Activated T-helper 1 cell treated with anti-CD3 and anti-CD28 coated beads, Interleukin-2, amount 50 U/mL, for 16 hours (primary cell): ENCODE data around the gene TMA7.
"Not testable (repeated sequence)": the region's sequence is repeated elsewhere in the genome, so short reads cannot be mapped to it uniquely, and the experiment has no call there.

ENCODE experiments used
- DNase-seq, 2 donors: peaks; one replicate each; pipeline ENCODE4 v3.0.0-alpha.2; 2020; ENCODE audit warnings: low read depth in 1 of 2, low spot score in 1 of 2

The TMA7 gene

GRCh38 chr3:48467110-48467454, 27.0 kb downstream of the TMA7 start:
- DNase-seq, result no peak

- no peak for DNase-seq
Measured at GRCh38 chr3:48467473-48468267, 27.6 kb downstream of the TMA7 start.

GRCh38 chr3:48468329-48468731, 28.3 kb downstream of the TMA7 start:
- DNase-seq, result no peak

- DNase-seq, result no peak
Measured at GRCh38 chr3:48469046-48469915, 29.2 kb downstream of the TMA7 start.

DNA sequence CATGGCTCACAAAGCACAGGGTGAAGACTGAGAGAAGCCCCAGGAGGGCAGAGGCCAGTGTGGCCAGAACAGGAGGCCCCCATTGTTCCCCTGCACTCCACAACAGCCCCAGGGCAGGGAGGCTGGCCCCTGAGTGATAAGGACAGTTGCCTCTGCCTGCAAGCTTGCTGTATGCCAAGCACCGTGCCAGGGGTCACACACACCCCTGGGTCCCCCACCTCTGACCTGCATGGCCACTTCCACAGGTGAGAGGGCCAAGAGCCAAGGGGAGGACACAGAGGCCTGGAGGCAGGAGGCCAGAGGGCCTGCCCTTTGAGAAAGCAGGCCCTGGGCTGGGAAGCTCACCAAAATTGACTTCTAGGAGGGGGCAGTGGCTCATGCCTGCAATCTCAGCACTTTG, 30.2 kb downstream of the TMA7 start:
- no peak for DNase-seq

GRCh38 chr3:48472673-48472922, 32.5 kb downstream of the TMA7 start:
- DNase-seq, result no peak

DNA sequence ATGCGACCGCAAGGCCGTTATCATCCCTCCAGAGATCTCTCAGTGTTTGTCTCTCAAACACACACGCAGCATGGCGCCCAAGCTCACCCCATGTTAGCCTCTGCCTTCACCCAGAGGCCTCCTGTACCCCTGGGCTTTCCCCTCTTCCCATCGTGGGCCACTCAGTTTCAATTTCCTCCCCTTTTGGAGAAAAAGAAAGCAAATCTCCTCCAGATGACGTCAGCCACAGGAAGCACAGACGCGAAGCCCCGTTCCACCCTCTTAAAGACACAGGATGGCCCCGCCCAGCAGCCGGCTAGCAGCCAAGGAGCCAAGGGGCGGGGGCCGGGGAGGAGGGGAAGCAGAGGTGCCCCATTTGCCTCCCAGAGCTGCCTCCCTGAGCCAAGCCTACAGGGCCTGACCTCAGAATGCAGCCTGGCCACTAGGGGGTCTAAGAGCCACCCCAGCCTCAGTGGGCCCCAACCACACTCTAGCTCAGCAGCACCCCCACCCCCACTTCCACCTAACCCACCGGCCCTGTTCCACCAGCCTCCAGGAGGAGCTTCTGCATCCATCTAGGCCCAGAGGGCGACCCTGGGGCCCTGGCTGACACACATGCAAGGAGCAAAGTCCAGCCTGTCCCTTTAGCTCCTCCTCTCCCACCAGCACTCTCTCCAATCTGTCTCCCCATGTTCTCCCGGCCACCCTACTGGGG, 33.0 kb downstream of the TMA7 start:
- peak; percentile 82 to 84 for DNase-seq

DNA sequence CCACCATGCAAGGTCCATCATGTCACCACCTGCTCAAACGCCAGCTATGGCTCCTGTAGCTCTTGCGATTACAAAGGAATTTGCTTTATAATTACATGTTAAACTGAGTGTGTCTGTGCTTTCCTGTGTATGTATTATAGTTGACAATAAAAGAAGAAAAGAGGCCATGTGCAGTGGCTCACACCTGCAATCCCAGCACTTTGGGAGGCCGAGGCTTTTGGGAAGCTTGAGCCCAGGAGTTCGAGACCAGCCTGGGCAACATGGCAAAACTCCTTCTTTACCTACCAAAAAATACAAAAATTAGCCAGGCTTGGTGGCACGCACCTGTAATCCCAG, 33.5 kb downstream of the TMA7 start:
- DNase-seq, result no peak

DNA sequence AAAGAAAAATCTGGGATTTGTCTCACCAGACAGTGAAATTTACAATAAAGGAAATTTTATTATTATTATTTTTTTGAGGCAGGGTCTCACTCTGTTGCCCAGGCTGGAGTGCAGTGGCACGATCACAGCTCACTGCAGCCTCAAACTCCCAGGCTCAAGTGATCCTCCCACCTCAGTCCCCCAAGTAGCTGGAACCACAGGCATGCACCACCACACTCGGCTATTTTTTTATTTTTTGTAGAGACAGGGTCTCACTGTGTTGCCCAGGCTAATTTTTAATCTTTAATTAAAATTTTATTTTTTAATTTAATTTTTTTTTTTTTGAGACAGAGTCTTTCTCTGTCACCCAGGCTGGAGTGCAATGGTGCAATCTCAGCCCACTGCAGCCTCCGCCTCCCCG, 34.0 kb downstream of the TMA7 start:
- not testable (repeated sequence) for DNase-seq

DNA sequence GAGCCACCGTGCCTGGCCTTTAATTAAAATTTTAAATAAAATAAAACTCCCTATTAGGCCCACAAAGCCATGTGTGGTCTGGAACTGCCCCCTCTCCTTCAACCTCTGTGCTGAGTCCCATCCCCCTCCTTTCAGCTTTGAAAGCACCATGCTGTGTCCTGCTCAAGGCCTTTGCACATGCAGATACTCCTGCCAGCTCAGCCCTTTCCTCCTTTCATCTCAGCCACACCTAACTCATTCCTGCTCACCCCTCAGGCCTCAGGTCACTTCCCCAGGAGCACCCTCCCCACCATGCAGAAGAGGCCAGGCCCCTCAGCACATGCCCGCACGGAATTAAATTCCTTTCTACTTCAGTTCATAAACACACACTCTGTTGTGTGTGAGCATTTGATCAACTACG, 34.6 kb downstream of the TMA7 start:
- no peak for DNase-seq

GRCh38 chr3:48475188-48475587, 35.1 kb downstream of the TMA7 start:
- DNase-seq, result no peak

GRCh38 chr3:48476426-48477053, 36.5 kb downstream of the TMA7 start:
- DNase-seq, result no peak

DNA sequence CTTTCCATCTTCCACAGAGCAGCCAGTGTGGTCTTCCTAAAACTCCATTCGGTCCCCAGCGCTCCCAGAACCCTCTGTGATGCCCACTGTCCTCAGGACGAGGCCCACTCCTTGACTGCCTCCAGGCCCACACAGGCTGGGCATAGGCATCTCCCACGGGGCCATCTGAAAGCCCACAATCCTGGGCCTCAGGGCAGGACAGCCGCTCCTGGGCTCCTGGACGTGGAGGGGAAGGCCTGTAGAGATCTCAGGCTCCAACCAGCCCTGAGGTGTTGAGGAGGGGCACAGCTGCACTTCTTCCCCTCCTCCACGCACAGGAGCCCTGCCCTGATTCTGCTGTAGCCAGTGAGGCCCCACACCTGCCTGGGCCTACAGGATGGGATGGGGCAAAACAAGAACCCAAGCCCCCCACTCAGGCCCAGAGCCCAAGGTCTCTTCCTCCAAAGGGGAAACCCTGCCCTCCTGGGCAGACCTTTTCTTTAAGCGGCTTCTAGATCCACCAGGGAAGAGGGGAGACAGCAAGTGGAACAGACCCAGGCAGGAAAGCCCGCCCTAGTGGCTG, 38.0 kb downstream of the TMA7 start:
- DNase-seq, result no peak

DNA sequence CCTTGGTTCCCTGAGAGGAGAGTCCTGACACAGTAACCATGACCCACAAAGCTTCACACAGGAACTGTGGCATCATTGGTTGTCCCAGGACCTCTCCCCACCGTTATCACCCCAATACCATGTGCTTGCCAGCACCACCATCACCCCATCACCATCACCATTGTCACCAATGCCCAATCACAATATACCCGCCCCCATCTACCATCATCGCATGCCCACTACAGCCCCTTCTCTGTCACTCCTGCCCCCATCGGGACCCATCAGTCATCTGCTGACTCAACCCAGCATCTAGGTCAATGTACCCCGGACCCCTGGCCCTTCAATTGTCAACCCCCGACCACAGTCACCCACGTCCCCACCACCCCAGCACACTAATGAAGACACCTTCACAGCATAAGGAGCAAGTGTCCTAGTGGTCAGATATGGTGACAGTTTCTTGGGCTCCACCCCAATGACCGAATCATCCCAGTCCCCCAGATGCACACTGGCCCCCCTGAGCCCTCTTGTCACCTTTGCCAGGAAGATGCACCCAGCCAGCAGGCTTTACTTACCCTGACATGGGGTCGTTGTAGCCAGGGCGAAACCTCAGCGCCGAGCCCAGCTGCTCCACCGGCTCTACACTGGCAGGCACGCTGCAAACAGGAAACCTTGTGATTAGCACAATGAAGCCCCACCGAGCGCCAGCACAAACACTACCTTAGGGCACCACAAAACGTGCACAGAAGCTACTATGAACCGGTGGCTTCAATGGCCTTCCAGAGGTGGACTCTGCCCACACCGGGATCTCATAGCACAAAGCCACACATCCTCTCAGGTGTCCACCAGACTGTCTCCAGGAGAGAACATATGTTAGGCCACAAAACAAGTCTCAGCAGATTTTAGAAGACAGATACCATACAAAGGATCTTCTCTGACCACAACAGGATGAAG, 38.8 kb downstream of the TMA7 start:
- peak in 1 of 2 donors; percentile 40 for DNase-seq

GRCh38 chr3:48480891-48481290, 40.8 kb downstream of the TMA7 start:
- DNase-seq, result not testable (repeated sequence)

GRCh38 chr3:48482822-48483221, 42.8 kb downstream of the TMA7 start:
- not testable (repeated sequence) for DNase-seq

DNA sequence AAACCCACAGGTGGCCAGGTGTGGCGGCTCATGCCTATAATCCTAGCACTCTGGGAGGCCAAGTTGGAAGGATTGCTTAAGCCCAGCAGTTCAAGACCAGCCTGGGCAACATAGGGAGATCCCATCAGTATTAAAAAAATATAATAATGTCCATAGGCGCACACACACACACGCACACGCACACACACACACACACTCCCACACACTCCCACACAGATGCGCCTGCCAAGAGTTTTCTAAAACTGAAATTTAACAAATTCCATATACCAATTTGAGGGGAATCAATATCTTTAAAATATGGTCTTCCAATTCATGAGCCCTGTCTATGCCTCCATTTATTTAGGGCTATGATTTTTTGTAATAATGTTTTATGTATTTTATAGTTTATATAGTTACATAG, 46.9 kb downstream of the TMA7 start:
- DNase-seq, result no peak

DNA sequence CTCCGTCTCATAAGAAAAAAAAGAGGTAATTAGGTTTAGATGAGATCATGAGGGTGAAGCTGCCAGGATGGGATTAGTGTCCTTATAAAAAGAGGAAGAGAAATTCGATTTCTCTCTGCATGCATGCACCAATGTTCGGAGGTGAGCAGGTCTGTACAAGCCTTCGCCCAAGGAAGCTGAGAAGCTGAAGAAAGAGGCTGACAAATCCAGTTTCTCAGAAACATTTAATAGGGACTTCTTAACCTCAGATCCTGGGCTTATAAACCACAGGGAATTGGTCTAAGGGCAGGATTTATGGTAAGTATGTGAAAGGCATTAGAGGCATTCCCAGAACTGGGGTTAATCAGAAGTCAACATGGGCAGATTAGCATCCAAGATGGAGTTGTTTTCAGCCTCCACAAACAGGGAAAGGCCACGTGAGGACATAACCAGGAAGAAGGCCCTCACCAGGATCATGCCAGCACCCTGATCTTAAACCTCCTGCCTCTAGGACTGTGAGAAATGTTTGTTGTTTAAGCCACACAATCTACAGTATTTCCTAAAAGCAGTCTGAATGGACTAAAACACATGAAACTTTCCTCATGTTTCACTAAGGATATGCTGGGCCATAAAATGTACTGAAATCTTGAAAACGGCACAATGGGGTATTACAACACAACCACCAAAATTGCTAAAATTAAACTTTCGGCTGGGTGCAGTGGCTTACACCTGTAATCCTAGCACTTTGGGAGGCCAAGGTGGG, 52.6 kb downstream of the TMA7 start:
- no peak for DNase-seq

DNA sequence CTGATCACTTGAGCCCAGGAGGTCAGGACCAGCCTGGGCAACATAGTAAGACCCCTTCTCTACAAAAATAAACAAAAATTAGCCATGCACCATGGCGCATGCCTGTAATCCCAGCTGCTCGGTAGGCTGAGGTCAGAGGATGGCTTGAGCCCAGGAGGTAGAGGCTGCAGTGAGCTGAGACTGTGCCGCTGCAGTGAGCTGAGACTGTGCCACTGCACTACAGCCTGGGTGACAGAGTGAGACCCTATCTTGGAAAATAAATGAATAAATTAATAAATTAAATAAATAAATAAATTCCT, 53.1 kb downstream of the TMA7 start:
- no peak for DNase-seq
